Endothelial cell of umbilical vein (primary cell): ENCODE data around the gene WDR31. TPM values are rescaled to one million over a fixed set of nuclear protein-coding genes. Genes with fewer than 3 reads are reported as not detected.

Source experiments
- BruUV-seq: library from RNA; stranded (reverse); fragments of 400-500 nt; replicated peaks from 2 replicates; lab custom pipeline; 2021; lab: Mats Ljungman, UMichigan
- CTCF ChIA-PET: fragments of 300-600, 350-600 bp; sonication (Branson Sonifier 250); formaldehyde crosslinking; loops from one replicate; lab custom pipeline; 2021; ENCODE audit warnings: antibody characterized with exemption, inconsistent platforms; lab: Charles Lee
- POLR2A ChIA-PET: fragments of 300-600, 350-600 bp; sonication (Branson Sonifier 250); formaldehyde crosslinking; loops from one replicate; lab custom pipeline; 2021; ENCODE audit warnings: antibody characterized with exemption, inconsistent platforms; lab: Charles Lee
- DNase-seq: peaks from one replicate; pipeline ENCODE4 v3.0.0-alpha.2; 2011; ENCODE audit warnings: low read depth, low spot score
- FAIRE-seq: peaks from 2 replicates; lab custom pipeline; 2011; peaks lifted over from hg19 to GRCh38; lab: Jason Lieb, UNC
- H2AFZ ChIP-seq: 2 replicates; pipeline ENCODE4 v1.6.0; 2012; ENCODE audit warnings: low read depth, low read length, control low read depth, inconsistent platforms
- H3K27ac ChIP-seq: 2 replicates; pipeline ENCODE4 v1.5.1; 2011; ENCODE audit warnings: low read depth, mild to moderate bottlenecking, control low read depth, low read length, moderate library complexity; ENCODE audit not compliant: insufficient read depth
- H3K27me3 ChIP-seq, 2 experiments: 2 replicates each; pipeline versions ENCODE4 v1.6.0 to v1.6.1; 2011; ENCODE audit warnings: low read length in 2 of 2, mixed read lengths in 1 of 2; ENCODE audit not compliant: control insufficient read depth in 2 of 2, insufficient read depth in 2 of 2
- H3K36me3 ChIP-seq, 2 experiments: 2 replicates in 1 of 2; 3 replicates in 1 of 2; pipeline ENCODE4 v1.5.1; 2011; ENCODE audit warnings: low read length in 2 of 2, mild to moderate bottlenecking in 1 of 2, moderate library complexity in 1 of 2; ENCODE audit not compliant: control insufficient read depth in 2 of 2, insufficient read depth in 2 of 2; ENCODE audit errors: extremely low read depth in 1 of 2
- H3K4me1 ChIP-seq: 3 replicates; pipeline ENCODE4 v1.5.1; 2011; ENCODE audit warnings: mild to moderate bottlenecking, low read length; ENCODE audit not compliant: control insufficient read depth, insufficient read depth; ENCODE audit errors: extremely low read depth
- H3K4me2 ChIP-seq: 2 replicates; pipeline ENCODE4 v1.6.1; 2011; ENCODE audit warnings: low read length, control low read depth, mixed read lengths; ENCODE audit not compliant: insufficient read depth
- H3K4me3 ChIP-seq, 3 experiments: fragments of 200-600 bp in 1 of 3; sonication (generic), shearing (Covaris generic) in 1 of 3; replicated peaks in 1 of 3; 2 replicates each; pipeline ENCODE4 v1.5.1; 2011 to 2016; ENCODE audit warnings: control low read depth in 3 of 3, low read length in 3 of 3, mild to moderate bottlenecking in 2 of 3, inconsistent platforms in 1 of 3, low read depth in 1 of 3, moderate library complexity in 1 of 3; ENCODE audit not compliant: insufficient read depth in 1 of 3
- H3K79me2 ChIP-seq: 2 replicates; pipeline ENCODE4 v1.6.0; 2012; ENCODE audit warnings: low read length, inconsistent platforms; ENCODE audit not compliant: control insufficient read depth, insufficient read depth
- H3K9ac ChIP-seq: replicated peaks from 2 replicates; pipeline ENCODE3; 2011; ENCODE audit warnings: low read length, control low read depth; ENCODE audit not compliant: insufficient read depth; ENCODE audit errors: extremely low read depth
- H3K9me1 ChIP-seq: replicated peaks from 3 replicates; pipeline ENCODE4 v1.6.0; 2011; ENCODE audit warnings: mild to moderate bottlenecking, low read length; ENCODE audit not compliant: control insufficient read depth, insufficient read depth; ENCODE audit errors: extremely low read depth
- H3K9me3 ChIP-seq: replicated peaks from 2 replicates; pipeline ENCODE4 v1.5.1; 2012; ENCODE audit warnings: low read length, inconsistent platforms; ENCODE audit not compliant: control insufficient read depth, insufficient read depth
- H4K20me1 ChIP-seq: replicated peaks from 2 replicates; pipeline ENCODE3; 2011; ENCODE audit warnings: mild to moderate bottlenecking, low read length; ENCODE audit not compliant: control insufficient read depth, insufficient read depth; ENCODE audit errors: extremely low read depth
- EZH2 ChIP-seq: IDR thresholded peaks from 2 replicates; pipeline ENCODE4 v1.6.1; 2012; ENCODE audit warnings: borderline replicate concordance, low read depth, mild to moderate bottlenecking, moderate library complexity, low read length, inconsistent platforms; ENCODE audit not compliant: severe bottlenecking
- FOS ChIP-seq: IDR thresholded peaks from 2 replicates; pipeline ENCODE4 v1.6.1; 2011; ENCODE audit warnings: mild to moderate bottlenecking, low read length, moderate library complexity, borderline replicate concordance; ENCODE audit not compliant: insufficient read depth
- GATA2 ChIP-seq: IDR thresholded peaks from 2 replicates; pipeline ENCODE4 v1.7.0; 2011; ENCODE audit warnings: low read depth, mild to moderate bottlenecking, moderate library complexity, mixed read lengths, low read length; ENCODE audit not compliant: insufficient read length, insufficient read depth
- JUN ChIP-seq: IDR thresholded peaks from 2 replicates; pipeline ENCODE4 v1.6.1; 2011; ENCODE audit warnings: borderline replicate concordance, low read depth; ENCODE audit not compliant: insufficient read length, insufficient read depth
- MYC ChIP-seq: IDR thresholded peaks from one replicate; pipeline ENCODE4 v1.6.1; 2011; ENCODE audit warnings: mild to moderate bottlenecking, low read depth, low read length
- POLR2A ChIP-seq: IDR thresholded peaks from 2 replicates; pipeline ENCODE4 v1.6.1; 2012; ENCODE audit warnings: low read depth, mild to moderate bottlenecking, control low read depth, low read length
- POLR2AphosphoS5 ChIP-seq: IDR thresholded peaks from 2 replicates; pipeline ENCODE4 v1.6.1; 2012; ENCODE audit warnings: low read depth, mild to moderate bottlenecking, control low read depth, low read length, moderate library complexity; ENCODE audit not compliant: insufficient read depth
- dilution Hi-C: fragments of 300-500 bp; cut with MboI; formaldehyde crosslinking; loops from one replicate; pipeline ENCODE4 v1.15.0; 2019; ENCODE audit warnings: low sequenced_read_pairs; ENCODE audit not compliant: extremely low pct_ligation_motif_present
- intact Hi-C: fragments of 100-400 bp; cut with micrococcal nuclease; formaldehyde crosslinking; loops from one replicate; pipeline ENCODE4 v1.10.0; 2022
- polyA plus RNA-seq, 4 experiments: library from polyadenylated mRNA; depleted of rRNA in 3 of 4; stranded (reverse) in 3 of 4; unstranded in 1 of 4; fragments of >200 nt; gene quantifications; 2 replicates each; pipeline versions ENCODE4 v1.2.1 to v1.2.3, GENCODE V29; 2011 to 2012; ENCODE audit warnings: missing spikeins in 1 of 4
- total RNA-seq: library from RNA; stranded (reverse); gene quantifications from 2 replicates; pipeline ENCODE4 v1.2.3, GENCODE V29; 2021
- TF ChIP-seq, protein P1 (sequence below): IDR thresholded peaks from 2 replicates; pipeline ENCODE4 v1.6.1; 2011; ENCODE audit not compliant: insufficient read depth, insufficient read length
- TF ChIP-seq, protein P2 (sequence below), 2 donors: IDR thresholded peaks; 1 replicate in 1 of 2; 2 replicates in 1 of 2; pipeline ENCODE4 v1.5.1; 2011; ENCODE audit warnings: low read length in 2 of 2, mild to moderate bottlenecking in 2 of 2, moderate library complexity in 2 of 2, control low read depth in 1 of 2, inconsistent platforms in 1 of 2, low read depth in 1 of 2; ENCODE audit not compliant: insufficient read depth in 1 of 2; ENCODE audit errors: extremely low read depth in 1 of 2

WDR31 gene
- total and polyA plus RNA-seq, 2 donors (not counting 3 experiments of a cell fraction or from before 2014, with no cell fraction given) = 0.22 to 1.00 TPM

GRCh38 chr9:113301548-113301947 lies 38.5 kb downstream of the WDR31 start:
- DNase-seq = no peak
- Histone ChIP-seq H3K79me2 (no peaks in the 10 kb centered on the region), H3K4me1 (peaks cover 3% of the 10 kb centered on the region), H3K36me3 (no peaks in the 10 kb centered on the region), H3K4me2 (no peak overlapping the region), H2AFZ (no peak overlapping the region), H3K9me1 (no peaks in the 10 kb centered on the region), H3K27ac (no peak overlapping the region), H3K9me3 (no peaks in the 10 kb centered on the region), H3K27me3 (peaks cover 3 to 8% of the 10 kb centered on the region in 2 experiments), H3K9ac (no peak overlapping the region), H3K4me3 (no peak overlapping the region), H4K20me1 (no peaks in the 10 kb centered on the region)
- ChIA-PET CTCF (no interaction called here), POLR2A (no interaction called here)
- FAIRE-seq = no peak
- no TSS peak for BruUV-seq
- intact Hi-C loops = no loop called here
- TF ChIP-seq, protein P1, sequence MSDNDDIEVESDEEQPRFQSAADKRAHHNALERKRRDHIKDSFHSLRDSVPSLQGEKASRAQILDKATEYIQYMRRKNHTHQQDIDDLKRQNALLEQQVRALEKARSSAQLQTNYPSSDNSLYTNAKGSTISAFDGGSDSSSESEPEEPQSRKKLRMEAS = no peak
- TF ChIP-seq MYC = no peak
- TF ChIP-seq POLR2A = no peak
- TF ChIP-seq EZH2 = no peak
- TF ChIP-seq POLR2AphosphoS5 = no peak
- TF ChIP-seq JUN = no peak
- no peak for TF ChIP-seq GATA2
- TF ChIP-seq, protein P2, sequence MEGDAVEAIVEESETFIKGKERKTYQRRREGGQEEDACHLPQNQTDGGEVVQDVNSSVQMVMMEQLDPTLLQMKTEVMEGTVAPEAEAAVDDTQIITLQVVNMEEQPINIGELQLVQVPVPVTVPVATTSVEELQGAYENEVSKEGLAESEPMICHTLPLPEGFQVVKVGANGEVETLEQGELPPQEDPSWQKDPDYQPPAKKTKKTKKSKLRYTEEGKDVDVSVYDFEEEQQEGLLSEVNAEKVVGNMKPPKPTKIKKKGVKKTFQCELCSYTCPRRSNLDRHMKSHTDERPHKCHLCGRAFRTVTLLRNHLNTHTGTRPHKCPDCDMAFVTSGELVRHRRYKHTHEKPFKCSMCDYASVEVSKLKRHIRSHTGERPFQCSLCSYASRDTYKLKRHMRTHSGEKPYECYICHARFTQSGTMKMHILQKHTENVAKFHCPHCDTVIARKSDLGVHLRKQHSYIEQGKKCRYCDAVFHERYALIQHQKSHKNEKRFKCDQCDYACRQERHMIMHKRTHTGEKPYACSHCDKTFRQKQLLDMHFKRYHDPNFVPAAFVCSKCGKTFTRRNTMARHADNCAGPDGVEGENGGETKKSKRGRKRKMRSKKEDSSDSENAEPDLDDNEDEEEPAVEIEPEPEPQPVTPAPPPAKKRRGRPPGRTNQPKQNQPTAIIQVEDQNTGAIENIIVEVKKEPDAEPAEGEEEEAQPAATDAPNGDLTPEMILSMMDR (IDR thresholded peaks at IDR 0.05; ENCODE audit: extremely low read depth in 1 of 2, insufficient read depth in 1 of 2, low read depth in 1 of 2, low read length in 2 of 2) = no peak
- no peak for TF ChIP-seq FOS
- dilution Hi-C loops = no loop called here
